Renal pelvis (tissue), 4 donors: ENCODE data around the gene SKA2. TPM values are rescaled to one million over a fixed set of nuclear protein-coding genes. Genes with fewer than 3 reads are reported as not detected.
"Not testable (repeated sequence)": the region's sequence is repeated elsewhere in the genome, so short reads cannot be mapped to it uniquely, and the experiment has no call there.

Experiments used
- DNase-seq: peaks from one replicate; pipeline ENCODE4 v3.0.0-alpha.2; 2013
- polyA plus RNA-seq, 3 donors: library from polyadenylated mRNA; unstranded; fragments of 120-200 nt; gene quantifications; one replicate each; pipeline ENCODE4 v1.2.1, GENCODE V29; 2013; ENCODE audit not compliant: insufficient read length in 3 of 3

Gene SKA2
- polyA plus RNA-seq, 3 donors, result 66.3 to 74.5 (median 69.3) TPM

DNA sequence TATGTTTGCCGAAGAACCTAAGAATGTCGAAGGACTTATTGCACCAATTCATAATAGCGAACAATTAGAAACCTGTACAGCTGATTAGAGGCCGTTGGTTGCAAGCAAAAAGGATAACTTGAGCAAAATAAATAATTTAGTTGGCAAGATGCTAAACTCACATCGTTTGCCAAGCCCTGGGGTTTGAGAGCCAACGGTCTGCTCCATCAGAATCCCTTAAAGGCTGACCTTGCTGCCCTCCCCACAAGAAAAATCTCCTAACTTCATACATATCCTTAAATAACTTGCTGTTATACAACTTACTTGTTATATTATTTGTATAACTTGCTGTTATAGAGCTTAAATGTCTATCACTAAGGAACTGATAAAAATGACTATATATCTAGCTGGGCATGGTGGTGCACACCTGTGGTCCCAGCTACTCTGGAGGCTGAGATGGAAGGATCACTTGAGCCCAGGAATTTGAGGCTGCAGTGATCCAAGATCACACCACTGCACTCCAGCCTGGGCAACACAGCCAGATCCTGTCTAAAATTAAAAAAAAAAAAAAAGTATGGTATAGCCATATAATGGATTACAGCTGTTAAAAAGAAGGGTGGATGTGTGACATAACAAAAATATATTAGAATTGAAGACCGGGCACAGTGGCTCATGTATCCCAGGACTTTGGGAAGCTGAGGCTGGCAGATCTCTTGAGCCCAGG lies 46.4 kb downstream of the SKA2 start:
- DNase-seq, result no peak

DNA sequence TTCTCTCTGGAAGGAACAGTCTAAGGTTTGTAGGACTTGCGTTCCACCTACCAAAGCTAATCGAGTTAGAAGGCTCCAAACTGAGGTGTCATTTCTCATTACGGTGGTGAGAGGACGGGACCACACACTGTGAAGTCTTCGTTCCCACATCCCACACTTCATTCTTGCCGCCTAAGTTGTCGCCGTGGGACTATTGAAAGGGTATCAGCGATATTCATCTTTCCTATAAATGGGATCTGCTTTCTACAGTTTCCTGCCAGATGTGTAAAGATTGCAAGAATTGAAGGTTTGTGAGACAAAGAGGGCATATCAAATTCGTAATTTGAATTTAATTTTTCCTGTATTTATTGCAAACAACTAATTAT lies 47.7 kb downstream of the SKA2 start:
- no peak for DNase-seq

DNA sequence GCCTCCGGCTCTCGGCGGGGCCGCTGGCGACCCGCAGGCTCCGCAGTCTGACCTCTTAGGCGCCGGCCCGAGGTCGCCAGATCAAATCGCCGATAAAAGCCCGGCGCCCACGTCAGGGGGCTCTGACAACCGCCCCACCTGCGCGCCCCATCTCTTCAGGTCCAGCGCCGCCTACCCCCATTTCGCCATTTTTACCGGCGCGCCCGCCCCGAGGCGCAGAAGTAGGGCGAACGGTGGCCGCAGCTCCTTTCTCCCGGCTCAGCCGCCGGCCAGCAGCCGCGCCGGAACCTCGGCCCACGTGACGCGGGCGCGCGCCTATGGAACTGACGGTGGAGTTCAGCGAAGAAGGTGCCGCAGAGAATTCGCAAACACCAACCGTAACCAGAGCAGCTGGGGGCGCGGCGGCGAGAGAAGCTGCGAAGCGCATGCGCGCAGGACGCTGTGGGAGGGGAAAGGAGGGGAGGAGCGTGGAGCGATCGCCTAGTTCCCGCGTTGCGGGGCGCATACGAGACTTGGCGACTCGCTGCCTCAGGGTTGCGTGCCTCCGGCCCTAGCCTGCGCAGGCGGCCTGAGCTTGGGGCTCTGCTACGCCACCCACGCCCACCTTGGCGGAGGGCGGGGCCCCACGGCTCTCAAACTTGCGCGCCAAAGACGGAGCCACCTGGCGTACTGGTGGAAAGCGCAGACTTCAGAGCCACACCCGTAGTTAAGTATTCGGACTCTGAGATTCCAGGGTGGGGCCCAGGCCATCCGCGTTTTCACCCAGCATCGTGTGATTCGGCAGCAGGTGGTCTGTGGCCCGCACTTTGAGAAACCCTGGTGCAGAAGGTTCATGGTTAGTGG lies 48.3 kb downstream of the SKA2 start, which contains the start of gene TRIM37:
TRIM37 (minus strand) TSS at position 418 of the 843 bp plus-strand sequence. CDS start 419 bp downstream, outside the sequence.
- DNase-seq, result peak; percentile 97

DNA sequence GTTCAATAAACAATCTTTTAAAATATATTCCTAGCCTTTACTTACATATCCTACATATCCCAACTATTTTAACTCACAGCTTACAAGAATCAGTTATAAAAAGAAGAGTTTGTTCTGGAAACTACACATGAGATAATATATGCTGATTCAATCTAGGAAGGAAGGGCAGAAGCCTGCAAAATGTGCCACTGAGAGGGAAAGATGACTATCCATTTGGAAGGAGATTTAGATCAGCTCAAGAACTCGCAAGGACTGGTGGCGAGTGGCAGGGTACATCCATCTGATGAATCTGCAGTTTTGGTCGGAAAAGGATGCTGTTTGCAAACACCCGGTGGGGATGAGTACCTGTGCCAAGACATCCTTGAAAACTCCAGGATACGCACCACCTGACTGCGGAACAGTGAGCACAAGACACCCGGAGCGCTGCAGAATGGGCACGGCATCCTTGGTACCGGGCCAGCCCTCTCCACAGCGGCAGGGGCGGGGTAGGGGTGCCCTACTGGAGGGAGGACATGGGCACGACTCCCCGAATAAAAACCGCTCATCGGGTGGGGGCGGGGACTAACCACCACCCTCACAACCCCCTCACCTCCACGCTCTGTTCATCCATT lies 49.0 kb downstream of the SKA2 start:
- DNase-seq, result peak; percentile 30

DNA sequence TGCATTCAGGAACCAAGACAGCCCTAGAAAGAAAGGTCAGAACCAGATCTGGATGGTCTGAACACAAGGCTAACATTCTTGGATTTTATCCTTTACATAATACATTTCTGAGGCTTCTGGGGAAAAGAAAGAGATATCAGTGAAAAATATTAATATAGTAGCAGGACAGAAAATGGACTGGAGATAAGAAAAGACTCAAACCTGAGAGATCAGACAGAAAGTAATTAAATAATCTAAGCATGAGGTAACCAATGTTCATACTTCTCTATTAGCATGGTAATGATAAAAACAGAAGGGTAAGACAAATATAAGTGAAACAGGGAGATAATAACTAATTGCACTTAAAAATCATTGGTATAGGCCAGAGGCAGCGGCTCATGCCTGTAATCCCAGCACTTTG lies 53.8 kb downstream of the SKA2 start:
- no peak for DNase-seq

DNA sequence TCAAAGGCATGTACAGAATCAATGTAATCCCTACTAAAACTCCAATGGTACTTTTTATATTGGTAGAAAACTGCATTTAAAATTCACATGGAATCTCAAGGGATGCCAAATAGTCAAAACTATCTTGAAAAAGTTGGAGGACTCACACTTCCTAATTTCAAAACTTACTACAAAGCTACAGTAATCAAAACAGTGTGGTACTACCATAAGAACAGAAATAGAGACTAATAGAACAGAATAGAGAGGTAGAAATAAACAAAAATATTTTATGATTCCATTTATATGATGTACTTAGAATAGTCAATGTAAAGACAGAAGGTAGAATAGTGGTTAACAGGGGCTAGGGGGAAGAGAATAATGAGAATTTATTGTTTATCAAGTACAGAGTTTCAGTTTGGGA lies 57.1 kb downstream of the SKA2 start:
- no peak for DNase-seq

DNA sequence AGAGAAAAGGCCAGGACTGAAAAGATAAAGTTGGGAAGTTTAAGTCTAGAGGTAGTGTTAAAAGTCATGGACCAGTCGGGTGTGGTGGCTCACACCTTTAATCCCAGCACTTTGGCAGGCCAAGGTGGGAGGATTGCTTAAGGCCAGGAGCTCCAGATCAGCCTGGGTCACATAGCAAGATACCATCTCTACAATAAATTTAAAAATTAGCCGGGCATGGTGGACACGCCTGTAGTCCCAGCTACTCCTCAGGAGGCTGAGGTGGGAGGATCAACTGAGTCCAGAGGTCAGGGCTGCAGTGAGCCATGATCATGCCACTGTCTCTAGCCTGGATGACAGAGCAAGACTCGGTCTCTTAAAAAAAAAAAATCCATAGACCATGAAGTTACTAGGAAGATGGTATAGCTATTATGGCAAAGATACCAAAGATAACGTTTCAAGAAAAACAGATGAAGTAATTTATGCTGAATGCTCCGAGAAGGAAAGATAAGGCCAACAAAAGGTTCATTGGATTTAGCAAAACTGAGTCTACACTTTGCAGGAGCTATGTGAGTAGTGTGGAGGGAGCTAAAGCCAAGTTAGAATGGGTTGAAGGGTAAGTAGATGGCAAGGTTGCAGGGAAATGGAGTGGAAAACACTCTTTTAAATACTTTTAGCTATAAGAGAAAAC lies 60.0 kb downstream of the SKA2 start:
- no peak for DNase-seq

DNA sequence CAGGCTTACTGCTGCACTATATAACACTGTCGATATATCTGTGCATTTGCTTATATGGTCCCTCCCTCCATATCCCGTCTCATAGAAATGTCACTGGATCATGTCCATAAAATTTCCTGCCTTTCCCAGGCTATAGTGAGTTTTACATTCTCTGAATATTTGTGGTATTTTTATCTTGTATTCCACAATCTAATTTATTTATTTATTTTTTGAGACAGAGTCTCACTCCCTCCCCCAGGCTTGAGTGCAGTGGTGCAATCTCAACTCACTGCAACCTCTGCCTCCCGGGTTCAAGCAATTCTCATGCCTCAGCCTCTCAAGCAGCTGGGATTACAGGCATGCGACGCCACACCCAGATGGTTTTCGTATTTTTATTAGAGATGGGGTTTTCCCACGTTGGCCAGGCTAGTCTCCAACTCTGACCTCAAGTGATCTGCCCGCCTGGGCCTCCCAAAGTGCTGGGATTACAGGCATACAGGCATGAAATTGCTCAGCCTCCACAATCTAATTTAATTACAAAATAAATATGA lies 61.2 kb downstream of the SKA2 start:
- DNase-seq, result peak; percentile 73

DNA sequence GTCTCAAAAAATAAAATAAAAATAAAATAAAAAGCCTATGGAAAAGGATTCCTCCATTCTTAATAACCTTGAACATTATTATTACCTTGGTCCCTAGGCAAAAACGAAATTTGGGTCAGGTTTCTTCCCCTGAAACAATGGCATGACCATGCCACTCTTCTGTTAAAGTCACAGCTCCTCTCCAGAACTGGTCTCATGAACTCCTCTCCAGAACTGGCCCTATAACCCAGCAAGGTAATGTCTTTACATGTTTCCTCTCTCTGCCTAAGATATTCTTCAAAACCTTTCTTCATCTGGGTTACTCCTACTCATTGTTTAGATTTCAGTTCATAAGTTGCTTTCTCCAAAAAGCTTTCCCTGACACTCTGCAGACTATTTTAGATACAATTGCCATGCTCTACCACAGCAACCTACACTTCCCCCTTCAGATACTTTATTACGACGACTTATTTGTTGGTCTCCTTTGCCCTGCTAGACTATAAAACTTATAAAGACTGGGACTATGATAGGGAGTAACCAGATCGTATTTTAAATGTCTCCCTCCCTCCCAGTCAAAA lies 61.8 kb downstream of the SKA2 start:
- DNase-seq, result no peak

DNA sequence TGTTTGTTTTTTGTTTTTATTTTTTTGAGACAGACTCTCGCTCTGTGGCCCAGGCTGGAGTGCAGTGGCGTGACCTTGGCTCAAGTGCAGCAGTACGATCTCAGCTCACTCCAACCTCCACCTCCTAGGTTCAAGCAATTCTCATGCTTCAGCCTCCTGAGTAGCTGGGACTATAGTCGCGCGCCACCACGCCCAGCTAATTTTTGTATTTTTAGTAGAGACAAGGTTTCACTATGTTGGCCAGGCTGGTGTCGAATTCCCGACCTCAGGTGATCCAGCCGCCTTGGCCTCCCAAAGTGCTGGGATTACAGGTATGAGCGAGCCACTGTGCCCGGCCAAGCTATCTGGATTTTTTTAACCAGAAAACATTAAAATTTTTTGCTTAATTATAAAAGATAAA lies 64.4 kb downstream of the SKA2 start:
- not testable (repeated sequence) for DNase-seq

DNA sequence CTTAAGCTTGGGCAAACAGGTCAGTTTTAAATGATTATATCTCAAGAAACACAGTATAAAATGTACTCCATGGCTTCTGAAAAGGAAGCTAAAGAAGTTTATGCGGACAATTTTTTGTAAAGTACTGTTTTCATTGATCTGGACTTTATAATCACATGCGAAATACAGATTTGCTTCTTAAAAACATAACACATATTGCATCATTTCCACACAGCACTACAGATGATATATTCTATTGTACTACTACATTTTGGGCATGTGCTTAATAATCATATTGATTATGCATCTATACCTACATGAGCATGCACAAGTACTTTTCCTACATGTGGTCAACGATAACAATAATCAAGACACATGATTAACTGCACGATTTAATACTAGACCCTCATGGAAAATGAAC lies 70.8 kb downstream of the SKA2 start:
- DNase-seq, result no peak

DNA sequence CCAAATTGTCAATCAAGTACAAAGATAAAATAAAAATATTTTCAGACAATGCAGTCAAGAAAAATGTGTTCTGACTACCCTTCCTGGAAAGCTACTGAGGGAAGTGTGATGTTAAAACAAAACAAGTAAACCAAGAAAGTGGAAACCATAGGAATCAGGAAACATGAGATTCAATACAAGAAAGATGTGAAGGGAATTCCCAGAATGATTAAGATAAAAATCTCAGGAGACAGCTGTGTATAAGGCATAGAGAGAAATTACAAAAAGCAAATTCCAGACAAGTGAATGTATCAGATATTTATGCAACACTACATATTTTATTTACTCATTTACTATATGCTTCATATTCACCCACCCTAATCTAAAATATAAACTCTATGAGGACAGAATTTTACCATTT lies 80.5 kb downstream of the SKA2 start:
- DNase-seq, result no peak

DNA sequence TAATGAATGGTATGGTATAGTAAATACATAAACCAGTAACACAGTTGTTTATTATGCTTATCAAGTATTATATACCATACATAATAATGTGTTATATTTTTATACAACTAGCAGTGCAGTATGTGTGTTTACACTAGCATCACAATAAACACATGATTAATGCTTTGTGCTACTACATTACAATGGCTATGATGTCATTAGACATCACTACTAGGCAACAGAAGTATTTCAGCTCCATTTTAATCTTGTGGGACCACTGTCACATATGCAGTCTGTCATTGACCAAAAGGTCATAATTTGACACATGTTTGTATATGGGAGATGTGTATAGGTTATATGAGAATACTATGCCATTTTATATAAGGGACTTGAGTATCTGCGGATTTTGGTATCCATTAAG lies 81.0 kb downstream of the SKA2 start:
- DNase-seq, result no peak

DNA sequence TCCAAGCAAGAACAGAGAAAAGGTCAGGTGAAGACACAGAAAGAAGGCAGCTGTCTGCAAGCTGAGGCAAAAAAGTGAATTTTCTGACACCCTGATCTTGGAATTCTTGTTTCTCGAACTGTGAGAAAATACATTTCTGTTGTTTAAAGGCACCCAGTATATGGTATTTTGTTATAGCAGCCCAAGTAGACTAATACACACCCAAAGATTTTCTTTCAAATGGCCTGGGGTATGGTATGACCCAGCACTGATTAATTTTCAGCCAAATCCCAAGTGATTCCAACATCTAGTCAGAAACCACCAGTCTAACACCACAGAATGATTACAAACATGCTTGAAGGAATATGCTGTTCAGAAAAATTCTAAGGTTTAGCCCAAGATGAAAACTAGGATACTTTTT lies 85.1 kb downstream of the SKA2 start:
- DNase-seq, result no peak

DNA sequence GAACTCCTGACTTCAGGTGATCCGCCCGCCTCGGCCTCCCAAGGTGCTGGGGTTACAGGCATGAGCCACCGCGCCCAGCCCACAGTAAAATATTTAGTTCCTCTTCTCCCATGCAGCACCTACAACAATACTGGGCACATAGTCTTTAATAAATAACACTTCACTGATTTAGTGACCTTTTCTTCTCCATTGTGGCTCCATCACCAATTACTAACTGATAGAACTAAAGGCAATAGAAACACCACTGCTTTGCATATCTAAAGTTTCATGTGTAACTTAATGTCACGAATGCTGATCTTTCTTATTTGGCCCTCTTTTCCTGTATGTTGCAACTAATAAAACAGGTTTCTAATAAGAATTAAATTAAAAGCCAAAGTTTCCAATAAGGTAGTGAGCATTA lies 87.2 kb downstream of the SKA2 start:
- DNase-seq, result no peak

DNA sequence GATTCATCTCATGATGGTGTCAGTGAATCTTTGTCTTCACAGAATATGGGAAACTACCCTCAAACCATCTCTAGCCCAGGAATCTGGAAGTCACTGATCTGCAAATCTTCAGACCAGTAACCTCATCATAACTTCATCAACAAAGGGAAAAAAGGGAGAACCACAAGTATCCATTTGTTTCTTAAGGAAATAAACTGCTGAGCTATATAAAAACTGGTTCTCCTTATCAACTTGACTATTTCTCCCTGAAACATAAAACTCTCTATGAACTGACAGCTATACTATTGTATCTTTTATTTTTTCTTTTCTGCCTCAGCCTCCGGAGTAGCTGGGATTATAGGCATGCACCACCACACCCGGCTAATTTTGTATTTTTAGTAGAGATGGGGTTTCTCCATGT lies 87.6 kb downstream of the SKA2 start:
- no peak for DNase-seq

DNA sequence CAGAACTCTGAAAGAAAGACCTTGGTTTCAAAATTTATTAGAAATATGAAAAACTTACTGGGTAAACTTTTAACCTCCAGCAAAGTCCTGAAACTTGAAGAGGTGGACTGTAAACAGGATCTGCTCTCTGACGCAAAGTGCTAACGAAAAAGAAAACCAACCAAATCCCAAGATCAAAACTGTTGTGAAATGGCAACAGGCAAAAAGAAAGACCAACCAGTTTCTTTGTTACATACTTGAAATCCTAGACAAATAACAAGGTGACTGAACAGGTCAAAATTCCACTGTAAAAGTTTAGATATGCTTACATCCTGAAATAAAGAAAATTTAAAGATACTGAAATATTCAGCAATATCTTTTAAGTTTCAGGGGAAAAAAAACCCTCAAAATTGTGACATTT lies 92.5 kb downstream of the SKA2 start:
- no peak for DNase-seq
